GM18499 (cell line): ENCODE data around the gene DACT3.

Experiments used
- ATAC-seq: cut with Tn5 transposase; IDR thresholded peaks from one replicate; pipeline ENCODE4 v1.9.1; 2021; ENCODE audit warnings: moderate number of reproducible peaks; ENCODE audit not compliant: insufficient read depth, unreplicated experiment

DACT3 gene

DNA sequence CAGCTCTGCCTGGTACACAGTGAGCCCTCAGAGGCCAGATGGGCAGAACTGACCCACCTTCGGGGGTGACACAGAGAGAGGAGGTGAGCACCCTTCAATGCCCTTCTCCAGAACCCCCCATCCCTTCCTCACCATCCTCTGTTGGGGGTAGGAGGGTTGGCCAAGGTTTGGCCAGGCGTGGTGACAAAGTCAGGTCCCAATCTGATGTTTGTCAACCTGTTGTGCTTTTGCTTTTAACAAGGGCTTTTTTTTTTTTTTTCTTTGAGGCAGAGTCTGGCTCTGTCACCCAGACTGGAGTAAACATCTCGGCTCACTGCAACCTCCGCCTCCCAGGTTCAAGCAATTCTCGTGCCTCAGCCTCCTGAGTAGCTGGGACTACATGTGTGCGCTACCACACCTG is 43.4 kb downstream of the DACT3 start:
- no peak for ATAC-seq

DNA sequence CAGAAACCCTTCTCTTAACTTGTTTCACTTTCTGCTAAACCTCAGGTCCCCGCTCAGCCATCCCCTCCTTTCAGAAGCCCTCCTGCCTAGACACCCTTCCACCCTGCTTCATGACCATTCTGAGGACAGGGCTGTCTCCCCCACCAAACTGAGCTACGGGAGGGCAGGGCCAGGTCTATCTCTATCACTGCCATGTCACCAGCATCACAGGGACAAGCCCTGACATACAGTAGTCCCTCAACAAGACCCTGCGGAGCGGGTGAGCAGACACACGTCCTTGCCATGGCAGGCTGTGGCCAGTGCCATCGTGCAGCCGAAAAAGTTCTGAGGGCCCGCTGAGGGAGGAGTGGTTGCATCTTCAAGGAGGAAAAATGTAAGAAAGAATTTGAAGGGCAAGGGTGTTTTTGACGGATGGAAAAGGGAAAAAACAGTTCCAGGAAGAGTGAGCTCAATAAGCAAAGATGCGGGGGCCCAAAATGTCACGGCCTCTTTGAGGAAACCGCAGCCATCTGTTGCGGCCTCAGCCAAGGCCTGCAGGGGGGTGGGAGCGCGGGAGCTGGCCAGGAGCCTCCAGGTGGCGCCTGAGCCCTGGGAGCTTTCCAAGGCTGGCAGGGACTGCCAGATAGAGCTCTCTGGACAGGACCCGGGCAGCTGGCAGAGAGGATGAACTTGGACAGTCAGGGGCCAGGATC is 44.2 kb downstream of the DACT3 start:
- ATAC-seq = no peak

DNA sequence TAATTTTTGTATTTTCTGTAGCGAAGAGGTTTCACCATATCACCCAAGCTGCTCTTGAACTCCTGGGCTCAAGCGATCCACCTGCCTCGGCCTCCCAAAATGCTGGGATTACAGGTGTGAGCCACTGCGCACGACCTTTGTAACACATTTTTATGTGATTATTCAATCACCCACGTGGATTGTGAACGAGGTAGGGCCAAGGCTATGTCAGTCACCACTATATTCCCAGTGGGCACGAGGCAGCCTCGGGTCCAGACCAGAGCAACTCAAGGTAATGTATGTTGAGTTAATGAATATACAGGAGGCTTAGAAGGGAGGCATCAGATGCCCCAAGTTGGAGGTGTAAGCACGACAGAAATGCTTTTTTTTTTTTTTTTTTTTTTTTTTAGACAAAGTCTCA is 45.0 kb downstream of the DACT3 start:
- no peak for ATAC-seq

DNA sequence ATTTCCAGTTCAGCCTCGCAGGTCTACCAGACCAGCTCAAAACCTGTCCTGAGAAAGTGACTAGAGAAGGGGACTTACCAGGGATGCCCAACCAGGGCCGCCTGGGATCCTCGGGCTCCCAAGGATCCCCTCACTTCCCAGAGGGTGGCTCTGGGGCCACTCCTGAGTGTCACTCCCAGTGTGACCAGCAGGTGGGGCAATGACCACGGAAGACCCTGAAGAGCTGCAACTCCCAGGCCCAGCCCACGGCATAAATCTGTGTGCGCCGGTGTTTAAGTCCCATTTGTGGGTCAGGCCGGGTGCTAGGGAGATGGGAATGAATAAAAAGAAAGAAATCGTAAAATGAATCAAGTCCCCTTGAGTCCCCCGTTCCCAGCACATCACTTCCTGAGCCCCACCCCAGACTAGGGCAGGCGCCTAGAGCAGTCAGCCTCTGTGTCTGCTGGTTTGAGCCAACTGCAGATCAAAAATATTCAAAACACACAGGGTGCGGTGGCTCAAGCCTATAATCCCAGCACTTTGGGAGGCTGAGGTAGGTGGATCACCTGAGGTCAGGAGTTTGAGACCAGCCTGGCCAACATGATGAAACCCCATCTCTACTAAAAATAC is 46.8 kb downstream of the DACT3 start:
- ATAC-seq = no peak

DNA sequence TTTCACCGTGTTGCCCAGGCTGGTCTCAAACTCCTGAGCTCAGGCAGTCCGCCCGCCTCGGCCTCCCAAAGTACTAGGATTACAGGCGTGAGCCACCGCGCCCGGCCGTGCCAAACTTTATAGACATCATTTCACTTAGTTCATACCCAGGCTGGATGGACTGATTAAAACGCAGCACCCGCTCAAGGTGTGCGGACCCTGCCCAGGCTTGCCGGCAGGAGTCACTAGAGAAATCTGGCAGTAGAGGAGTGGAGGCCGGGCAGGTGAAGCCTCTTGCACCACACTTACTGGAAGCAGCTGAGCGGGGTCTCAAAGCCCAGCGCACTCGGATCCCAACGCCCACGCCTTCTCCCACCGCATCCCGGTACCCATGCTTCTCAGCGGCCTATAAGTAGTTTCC is 47.5 kb downstream of the DACT3 start:
- ATAC-seq = no peak

DNA sequence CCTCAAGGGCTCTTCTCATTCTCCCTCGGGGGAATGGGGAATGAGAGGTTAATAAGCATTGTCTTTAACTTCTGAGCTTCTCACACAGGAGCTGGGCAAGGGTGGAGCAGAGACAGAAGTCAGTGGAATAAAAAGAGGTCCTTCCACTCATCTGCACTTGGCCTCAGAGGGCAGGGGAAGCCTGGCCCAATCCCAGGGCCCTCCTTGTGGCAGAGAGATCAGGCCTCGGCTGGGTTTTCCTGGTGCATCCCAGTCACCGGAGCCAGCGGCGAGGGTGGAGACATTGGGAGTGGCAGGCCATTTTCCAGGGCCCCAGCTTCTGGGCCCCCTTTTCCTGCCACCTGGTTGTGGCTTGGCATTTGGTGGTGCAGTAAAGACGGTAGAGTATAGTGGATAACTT is 49.2 kb downstream of the DACT3 start:
- ATAC-seq = no peak

DNA sequence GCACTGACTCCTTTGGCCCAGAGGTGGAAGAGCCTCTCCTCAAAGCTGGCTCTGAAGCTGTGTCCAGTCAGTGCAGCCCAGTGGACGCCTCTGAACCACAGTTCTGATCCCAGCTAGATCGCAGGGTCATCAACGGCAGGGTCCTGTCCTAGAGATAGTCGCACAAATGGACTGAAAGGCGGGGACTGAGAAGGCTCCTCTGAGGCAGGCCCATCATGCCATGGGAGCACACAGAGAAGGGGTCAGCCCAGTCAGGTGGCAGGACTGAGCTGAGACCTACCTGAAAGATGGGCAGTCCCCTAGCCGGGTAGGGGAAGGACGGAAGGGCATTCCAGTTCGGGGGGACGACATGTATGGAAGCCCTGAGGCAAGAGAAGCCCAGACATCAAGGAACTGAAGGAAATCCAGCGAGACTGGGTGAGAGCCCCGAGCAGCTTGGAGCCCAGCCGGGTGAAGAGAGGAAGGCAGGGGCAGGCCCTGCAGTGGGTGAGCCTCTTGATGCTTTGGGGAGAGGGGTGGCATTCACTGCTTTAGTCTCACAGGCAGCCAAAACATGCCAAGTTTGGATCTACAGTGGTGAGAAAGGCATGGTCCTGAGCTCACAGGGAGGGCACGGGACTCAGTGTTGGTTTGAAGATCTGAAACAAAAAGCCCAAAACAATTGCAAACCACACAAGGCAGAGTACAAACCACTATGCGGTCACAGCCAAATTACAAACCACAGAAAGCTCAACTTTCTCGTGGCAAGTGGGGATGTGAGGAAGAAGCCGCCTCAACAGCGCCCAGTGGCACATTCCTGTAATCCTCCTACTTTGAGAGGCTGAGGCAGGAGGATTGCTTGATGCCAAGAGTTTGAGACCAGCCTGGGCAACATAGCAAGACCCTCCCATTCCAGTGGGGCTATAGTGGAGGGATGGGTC is 49.9 kb downstream of the DACT3 start:
- ATAC-seq = no peak

DNA sequence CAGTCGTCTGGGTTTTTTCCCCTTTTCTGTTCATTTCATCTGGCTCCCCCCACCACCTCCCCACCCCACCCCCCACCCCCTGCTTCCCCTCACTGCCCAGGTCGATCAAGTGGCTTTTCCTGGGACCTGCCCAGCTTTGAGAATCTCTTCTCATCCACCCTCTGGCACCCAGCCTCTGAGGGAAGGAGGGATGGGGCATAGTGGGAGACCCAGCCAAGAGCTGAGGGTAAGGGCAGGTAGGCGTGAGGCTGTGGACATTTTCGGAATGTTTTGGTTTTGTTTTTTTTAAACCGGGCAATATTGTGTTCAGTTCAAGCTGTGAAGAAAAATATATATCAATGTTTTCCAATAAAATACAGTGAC is 50.6 kb downstream of the DACT3 start:
- ATAC-seq = no peak

DNA sequence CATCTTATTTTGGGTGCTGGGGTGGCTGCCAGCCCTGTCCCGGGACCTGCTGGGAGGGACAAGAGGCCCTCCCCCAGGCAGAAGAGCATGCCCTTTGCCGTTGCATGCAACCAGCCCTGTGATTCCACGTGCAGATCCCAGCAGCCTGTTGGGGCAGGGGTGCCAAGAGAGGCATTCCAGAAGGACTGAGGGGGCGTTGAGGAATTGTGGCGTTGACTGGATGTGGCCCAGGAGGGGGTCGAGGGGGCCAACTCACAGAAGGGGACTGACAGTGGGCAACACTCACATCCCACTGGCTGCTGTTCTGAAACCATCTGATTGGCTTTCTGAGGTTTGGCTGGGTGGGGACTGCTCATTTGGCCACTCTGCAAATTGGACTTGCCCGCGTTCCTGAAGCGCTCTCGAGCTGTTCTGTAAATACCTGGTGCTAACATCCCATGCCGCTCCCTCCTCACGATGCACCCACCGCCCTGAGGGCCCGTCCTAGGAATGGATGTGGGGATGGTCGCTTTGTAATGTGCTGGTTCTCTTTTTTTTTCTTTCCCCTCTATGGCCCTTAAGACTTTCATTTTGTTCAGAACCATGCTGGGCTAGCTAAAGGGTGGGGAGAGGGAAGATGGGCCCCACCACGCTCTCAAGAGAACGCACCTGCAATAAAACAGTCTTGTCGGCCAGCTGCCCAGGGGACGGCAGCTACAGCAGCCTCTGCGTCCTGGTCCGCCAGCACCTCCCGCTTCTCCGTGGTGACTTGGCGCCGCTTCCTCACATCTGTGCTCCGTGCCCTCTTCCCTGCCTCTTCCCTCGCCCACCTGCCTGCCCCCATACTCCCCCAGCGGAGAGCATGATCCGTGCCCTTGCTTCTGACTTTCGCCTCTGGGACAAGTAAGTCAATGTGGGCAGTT is 51.2 kb downstream of the DACT3 start:
- no peak for ATAC-seq

DNA sequence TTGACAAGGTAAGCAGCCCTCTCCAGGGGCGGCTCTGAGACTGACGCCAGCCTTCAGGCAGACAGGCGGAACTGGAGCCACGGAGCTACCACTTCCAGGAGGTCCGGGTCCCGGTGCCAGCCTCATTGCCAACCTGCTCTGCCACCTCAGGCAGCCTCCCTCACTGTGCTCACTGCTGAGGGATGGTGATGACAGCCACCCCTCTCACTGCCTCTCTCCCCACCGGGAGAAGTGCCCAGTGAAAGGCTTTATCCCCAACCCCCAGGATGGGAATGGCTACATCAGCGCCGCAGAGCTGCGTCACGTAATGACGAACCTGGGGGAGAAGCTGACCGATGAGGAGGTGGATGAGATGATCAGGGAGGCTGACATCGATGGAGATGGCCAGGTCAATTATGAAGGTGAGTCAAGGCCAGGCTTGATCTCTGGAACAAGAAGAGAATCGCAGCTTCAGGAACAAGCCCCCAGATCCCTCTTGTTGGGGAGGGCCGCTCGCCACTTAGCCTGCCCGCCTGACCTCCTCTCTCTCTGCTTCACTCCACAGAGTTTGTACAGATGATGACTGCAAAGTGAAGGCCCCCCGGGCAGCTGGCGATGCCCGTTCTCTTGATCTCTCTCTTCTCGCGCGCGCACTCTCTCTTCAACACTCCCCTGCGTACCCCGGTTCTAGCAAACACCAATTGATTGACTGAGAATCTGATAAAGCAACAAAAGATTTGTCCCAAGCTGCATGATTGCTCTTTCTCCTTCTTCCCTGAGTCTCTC is 52.2 kb downstream of the DACT3 start:
- no peak for ATAC-seq

DNA sequence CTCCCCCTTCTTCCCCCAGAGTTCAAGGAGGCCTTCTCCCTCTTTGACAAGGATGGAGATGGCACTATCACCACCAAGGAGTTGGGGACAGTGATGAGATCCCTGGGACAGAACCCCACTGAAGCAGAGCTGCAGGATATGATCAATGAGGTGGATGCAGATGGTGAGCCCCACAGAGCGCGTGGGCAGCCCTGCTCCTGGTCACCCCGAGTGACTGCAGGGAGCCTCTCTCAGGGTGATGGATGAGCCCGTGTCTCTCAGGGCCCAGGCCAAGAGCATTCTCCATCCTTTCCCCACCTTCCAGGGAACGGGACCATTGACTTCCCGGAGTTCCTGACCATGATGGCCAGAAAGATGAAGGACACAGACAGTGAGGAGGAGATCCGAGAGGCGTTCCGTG is 52.8 kb downstream of the DACT3 start:
- ATAC-seq = no peak

DNA sequence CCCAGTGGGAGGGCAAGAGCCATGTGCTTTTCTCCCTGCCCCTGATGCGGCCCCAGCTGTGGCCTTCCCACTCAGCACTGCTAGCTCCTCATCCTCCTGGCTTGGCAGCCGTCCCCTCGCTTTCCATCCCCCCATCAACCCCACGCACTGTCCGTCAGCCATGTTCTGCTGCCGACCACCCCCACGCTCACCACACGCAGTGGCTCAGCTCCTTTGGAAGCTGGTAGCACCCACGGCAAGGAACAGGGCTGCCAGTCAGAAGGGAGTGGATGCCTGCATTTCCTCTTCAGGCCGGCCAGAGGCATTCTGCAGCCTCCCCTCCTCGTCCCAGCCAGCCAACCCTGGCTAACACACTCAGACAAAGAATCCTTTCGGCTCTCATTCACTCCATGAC is 53.5 kb downstream of the DACT3 start:
- no peak for ATAC-seq

DNA sequence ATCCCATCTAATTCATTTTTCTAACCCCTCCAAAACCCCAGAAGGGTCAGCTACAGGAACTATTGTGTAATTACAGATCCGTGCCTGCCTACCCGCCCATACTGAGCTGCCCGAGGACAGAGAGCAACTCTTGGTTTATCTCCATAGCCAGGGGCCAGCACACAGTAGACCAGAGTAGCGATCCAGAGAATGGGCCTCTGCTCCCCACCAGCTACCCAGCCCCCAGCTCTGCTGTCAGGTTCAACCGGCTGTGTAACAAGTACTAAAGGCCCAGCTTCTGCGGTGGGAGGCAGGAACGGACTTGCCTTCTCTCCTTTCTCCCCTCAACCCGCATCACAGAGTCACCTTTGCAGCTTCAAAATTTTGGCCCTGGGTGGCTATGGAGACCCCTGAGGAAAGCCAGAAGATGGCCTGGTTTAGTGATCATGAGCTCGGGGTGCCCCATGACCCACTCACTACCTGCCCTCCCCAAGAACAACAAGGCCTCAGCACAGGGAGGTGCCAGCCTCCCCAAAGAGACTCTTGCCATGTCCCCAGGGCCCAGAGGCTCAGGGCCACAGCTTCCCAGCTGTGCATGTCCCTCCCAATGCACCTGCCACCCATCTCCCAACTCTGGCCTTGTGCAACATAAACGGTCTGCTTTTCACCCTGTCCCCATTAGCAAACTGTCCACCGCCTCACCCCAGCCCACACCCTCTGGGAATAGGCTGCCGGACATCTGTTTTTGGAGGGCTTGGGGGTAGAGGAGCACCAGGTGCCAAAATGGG is 54.1 kb downstream of the DACT3 start:
- no peak for ATAC-seq

DNA sequence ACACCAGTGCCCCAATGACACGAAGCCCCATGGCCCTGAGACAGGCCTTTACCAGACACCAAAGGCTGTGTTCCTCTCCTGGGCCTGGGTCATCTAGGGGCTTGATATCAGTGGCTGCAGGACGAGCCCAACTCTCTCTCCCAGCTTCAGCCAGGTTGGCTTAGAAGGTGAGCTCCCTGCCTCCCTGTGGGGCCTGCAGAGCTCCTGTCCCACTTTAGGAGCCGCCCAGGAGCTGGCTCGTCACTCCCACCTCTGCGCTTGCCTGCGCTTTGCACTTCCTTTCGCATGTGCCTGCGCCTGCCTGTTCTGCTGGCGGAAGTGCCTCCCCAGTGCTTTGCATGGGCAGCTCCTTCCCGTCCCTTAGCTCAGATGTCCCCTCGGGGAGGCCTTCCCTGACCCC is 55.0 kb downstream of the DACT3 start:
- no peak for ATAC-seq

DNA sequence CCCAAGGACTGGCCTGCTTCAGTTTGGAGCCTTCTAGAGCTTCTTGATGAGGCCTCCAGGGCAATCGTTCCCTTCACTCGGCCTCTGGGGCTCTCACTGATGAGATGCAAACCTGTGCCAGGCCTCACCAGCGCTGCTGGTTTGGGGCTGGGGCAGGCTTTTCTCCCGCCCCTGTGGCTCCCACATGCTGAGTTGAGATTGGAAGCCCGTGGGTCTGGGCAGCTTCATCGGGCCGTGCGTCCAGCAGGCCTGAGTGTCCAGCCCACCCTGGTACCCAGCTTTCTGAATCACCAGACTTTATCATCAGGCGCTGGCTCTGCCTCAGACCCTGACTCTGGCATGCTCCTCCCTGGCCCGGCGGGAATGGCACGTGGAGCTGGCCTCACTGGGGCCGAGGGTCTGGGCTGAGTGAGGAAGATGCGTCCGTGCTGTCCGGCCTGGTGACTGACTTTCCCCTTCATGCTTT is 55.6 kb downstream of the DACT3 start:
- no peak for ATAC-seq

DNA sequence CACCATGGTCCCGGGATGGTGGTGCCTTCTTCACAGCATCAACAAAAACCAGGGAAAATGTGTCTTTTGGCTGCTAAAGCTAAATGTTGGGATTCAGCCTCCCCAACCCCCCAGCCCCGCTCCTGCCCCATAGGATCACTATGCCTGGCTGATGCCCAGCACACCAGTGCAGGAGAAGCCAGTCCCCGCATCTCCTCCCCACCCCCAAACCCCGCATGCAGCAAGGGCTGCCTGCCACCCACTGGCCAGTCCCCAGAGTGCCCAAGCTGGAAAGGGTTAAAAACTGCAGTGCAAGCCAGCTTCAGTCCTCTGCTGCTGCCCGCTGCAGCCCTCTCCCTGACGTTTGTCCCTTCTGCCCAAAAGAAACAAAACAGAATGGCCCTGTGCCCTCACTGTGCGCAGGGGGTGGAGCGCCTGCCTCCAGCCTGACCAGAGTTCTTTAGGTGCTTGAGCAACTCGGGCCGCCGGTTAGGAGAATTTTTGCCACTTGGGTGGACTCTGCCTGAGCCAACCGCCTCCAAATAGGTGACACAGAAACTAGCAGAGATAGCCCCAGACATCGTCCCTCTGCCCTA is 56.1 kb downstream of the DACT3 start:
- no peak for ATAC-seq

DNA sequence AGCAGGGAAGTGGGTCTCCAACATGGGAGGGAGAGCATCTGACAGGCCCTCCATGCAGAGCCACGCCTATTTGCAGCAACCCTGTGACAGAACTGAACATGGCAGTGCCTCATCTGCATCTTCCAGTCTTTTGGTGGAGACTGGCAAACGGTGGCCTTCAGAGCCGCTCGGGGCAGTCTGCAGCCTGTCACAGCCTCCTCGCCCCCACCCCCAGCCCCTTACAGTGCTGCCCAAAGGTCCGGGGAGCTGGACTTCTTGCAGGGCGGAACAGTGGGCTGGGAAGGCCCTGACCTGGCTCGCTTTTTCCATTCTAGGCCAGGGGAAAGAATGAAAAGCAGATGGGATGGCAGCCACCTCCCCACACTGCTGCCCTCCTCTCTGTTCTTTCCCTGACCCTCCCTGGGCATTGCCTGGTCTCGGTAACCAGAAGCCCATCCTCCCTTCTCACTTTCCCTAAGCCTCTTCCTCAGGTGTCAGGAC is 57.2 kb downstream of the DACT3 start:
- no peak for ATAC-seq

DNA sequence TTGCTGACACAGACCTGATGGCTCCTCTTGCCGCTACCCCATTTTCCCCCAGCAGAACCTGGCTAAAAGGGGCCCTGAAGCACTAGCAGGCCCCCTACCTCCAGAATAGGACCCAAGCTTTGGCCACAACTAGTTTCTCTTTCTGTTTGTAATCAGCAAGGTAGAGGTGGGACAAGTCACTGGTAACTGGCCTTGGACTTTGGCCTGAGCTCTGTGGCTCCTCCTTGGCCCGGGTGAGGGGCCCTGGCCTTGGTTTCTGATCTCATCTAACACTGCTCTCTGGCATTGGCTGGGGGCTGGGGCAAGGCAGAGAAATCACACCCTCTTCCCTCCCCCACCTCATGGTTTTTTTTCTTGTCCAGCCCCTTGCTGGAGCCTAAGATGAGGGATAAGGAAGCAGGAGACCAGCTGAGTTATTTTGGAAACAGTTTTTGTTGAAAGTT is 57.8 kb downstream of the DACT3 start:
- no peak for ATAC-seq
